AG04450 (cell line): ENCODE data around the gene ZCCHC24. TPM values are rescaled to one million over a fixed set of nuclear protein-coding genes. Genes with fewer than 3 reads are reported as not detected.

Experiments
- CTCF ChIA-PET: fragments of 300-600, 350-600 bp; formaldehyde crosslinking; extraction: SDS; loops from one replicate; lab custom pipeline; 2022; ENCODE audit warnings: antibody characterized with exemption, inconsistent platforms; lab: Charles Lee
- POLR2A ChIA-PET: fragments of 350-600 bp; formaldehyde crosslinking; extraction: SDS; loops from one replicate; lab custom pipeline; 2021; ENCODE audit warnings: antibody characterized with exemption, inconsistent platforms; lab: Yijun Ruan, JAX
- DNase-seq: peaks from one replicate; pipeline ENCODE4 v3.0.0-alpha.2; 2011; ENCODE audit warnings: low read depth, low spot score
- H3K27ac ChIP-seq: one replicate; pipeline ENCODE4 v1.5.1; 2012; ENCODE audit warnings: low read depth, low read length, control low read depth
- H3K27me3 ChIP-seq: one replicate; pipeline ENCODE4 v1.6.0; 2012; ENCODE audit warnings: low read length; ENCODE audit not compliant: control insufficient read depth, insufficient read depth
- H3K4me3 ChIP-seq: 2 replicates; pipeline ENCODE4 v1.5.1; 2011; ENCODE audit warnings: mild to moderate bottlenecking, low read depth, low read length, control low read depth
- H3K9me3 ChIP-seq: 2 replicates; pipeline ENCODE4 v1.5.1; 2012; ENCODE audit warnings: low read length; ENCODE audit not compliant: control insufficient read depth, insufficient read depth
- polyA plus RNA-seq: library from polyadenylated mRNA; depleted of rRNA; stranded (reverse); fragments of >200 nt; gene quantifications from 2 replicates; pipeline ENCODE4 v1.2.3, GENCODE V29; 2011
- TF ChIP-seq, protein P1 (sequence below): IDR thresholded peaks from 2 replicates; pipeline ENCODE4 v1.5.1; 2011; ENCODE audit warnings: low read depth, low read length, control low read depth, inconsistent platforms

ZCCHC24 gene
- polyA plus RNA-seq, 1 experiment: 37.4 TPM

DNA sequence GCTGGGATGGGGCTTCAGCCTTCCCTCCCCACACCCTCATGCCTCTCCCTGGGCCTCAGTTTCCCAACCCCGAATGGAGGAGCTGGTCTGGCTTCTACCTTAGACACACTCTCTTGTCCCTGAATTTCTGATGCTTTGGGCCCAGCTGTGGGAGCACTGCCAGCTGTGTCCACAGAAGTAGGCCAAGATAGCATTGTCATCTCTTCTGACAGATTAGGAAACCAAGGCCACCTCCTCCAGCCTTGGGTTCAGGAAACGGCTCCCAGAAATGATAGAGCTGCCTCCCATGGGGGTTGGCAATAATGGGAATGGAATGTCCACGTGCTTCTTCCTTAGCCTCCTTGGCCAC, 96.8 kb downstream of the ZCCHC24 start:
- ChIA-PET CTCF (interaction anchor here (1.5 to 2.1 kb wide), 2 partner anchors 25 to 52 kb away, joined by 3 to 9 read pairs; no protein-coding TSS in a partner anchor), POLR2A (no interaction called here)
- no peak for DNase-seq
- Histone ChIP-seq H3K4me3 (peak overlapping the region; percentile 79), H3K9me3 (no peaks in the 10 kb centered on the region; the same call in 1 of the 2 replicates), H3K27ac (peak overlapping the region; percentile 1), H3K27me3 (no peaks in the 10 kb centered on the region)
- TF ChIP-seq, protein P1, sequence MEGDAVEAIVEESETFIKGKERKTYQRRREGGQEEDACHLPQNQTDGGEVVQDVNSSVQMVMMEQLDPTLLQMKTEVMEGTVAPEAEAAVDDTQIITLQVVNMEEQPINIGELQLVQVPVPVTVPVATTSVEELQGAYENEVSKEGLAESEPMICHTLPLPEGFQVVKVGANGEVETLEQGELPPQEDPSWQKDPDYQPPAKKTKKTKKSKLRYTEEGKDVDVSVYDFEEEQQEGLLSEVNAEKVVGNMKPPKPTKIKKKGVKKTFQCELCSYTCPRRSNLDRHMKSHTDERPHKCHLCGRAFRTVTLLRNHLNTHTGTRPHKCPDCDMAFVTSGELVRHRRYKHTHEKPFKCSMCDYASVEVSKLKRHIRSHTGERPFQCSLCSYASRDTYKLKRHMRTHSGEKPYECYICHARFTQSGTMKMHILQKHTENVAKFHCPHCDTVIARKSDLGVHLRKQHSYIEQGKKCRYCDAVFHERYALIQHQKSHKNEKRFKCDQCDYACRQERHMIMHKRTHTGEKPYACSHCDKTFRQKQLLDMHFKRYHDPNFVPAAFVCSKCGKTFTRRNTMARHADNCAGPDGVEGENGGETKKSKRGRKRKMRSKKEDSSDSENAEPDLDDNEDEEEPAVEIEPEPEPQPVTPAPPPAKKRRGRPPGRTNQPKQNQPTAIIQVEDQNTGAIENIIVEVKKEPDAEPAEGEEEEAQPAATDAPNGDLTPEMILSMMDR: no peak

DNA sequence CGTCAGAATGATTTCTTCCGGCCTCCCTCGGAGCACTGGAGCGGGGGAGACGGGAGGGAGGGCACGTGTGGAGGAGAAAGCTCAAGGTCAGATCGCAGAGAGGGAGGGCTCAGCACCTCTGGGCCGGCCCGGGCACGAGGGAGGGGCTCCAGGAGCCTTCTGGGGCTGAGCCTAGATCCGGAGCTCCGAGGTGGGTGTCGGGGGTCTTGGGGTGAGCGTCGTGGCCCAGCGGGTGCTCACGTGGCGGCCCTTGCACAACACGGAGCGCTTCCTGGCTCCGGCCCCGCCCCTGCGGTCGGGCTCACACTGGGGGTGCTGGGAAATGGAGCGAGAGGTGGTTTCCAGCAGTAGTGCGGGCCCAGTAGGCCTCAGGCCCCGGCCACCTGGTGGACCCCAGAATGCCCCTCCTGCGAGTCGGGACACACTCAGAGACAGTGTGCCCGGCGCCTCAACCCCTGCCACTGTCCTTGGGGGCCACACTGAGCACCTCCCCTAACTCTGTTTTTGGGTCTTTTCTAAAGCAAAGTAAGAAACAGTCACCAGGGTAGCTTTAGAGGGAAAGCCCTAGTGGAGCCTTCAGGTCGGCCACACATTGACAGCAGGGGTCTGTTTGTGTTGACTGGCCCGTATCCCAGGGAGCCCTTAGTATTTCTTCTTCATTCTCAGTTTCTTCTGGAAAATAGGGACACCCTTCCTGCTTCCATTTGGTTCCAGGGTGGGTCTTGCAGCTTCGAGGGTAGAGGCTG, 97.4 kb downstream of the ZCCHC24 start:
- peak; percentile 27 for DNase-seq
- Histone ChIP-seq H3K9me3 (no peaks in the 10 kb centered on the region; the same call in 1 of the 2 replicates), H3K27ac (peak overlapping the region; percentile 87), H3K4me3 (peak overlapping the region; percentile 79), H3K27me3 (no peaks in the 10 kb centered on the region)
- TF ChIP-seq, protein P1: 0 out of 2 replicates have a peak, but pooled peaks have one; percentile 2
- CTCF ChIA-PET: interaction anchor here (1.5 to 2.1 kb wide), 2 partner anchors 26 to 53 kb away, joined by 3 to 9 read pairs; no protein-coding TSS in a partner anchor
- POLR2A ChIA-PET: interaction anchor here (0.6 to 2.1 kb wide), 7 partner anchors 11 to 120 kb away, joined by 3 to 7 read pairs (median 3); no protein-coding TSS in a partner anchor

GRCh38 chr10:79347226-79347893, 98.1 kb downstream of the ZCCHC24 start, which contains the start of gene PPIF:
Gene PPIF, plus strand, starts transcription at chr10:79347469. Its CDS starts 80 bp downstream, at chr10:79347549.
- TF ChIP-seq, protein P1: peak; percentile 86
- peak; percentile 55 for DNase-seq
- Histone ChIP-seq H3K27me3 (no peaks in the 10 kb centered on the region), H3K4me3 (peak within 1 kb of the TSS; percentile 79), H3K27ac (peak within 1 kb of the TSS; percentile 87), H3K9me3 (no peaks in the 10 kb centered on the region; the same call in 1 of the 2 replicates)
- POLR2A ChIA-PET: interaction anchor here (0.6 to 2.1 kb wide), 7 partner anchors 10 to 120 kb away, joined by 3 to 7 read pairs (median 3); no protein-coding TSS in a partner anchor
- CTCF ChIA-PET: interaction anchor here (0.8 to 3.5 kb wide), 8 partner anchors 11 to 53 kb away, joined by 3 to 14 read pairs (median 6); no protein-coding TSS in a partner anchor

DNA sequence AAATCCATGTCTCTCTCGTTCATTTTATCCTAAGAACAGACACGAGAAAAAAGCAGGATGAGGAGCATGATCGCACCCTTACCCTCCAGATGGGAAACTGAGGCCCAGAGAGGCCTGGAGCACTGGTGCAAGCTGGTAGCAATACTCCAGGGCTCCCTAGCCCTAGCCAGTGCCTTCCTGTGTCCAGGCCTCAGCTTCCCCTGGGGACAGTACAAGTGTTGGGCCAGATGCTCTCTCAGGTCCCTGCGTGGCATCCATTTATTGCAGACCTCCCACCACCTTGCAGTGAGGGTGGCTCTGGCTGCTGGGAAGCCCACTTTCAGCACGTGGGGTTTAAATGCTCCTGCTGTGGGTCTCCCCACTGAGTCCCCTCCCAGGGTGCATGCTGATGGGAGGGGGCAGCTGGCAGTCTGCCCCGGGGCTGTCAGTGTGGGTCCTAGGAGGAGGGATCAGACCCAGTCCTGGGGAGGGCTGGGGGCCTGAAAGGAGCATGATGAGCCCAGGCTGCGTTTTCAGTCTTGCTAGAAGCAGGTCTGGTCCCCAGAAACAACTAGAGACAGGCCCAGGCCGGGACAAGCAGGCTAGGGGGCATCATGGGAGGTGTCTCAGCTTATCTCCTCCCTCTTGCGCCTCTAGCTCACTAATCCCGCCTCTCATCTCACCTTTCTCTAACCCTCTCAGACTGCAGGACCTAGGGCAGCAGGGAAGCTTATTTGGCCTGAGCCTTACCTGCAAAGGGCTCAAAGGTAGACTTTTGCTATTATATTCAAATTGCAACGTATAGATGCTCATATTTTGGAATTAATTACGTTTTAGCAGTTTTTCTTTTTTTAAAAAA, 98.8 kb downstream of the ZCCHC24 start:
- ChIA-PET CTCF (interaction anchor here (0.6 to 3.5 kb wide), 7 partner anchors 9 to 27 kb away, joined by 3 to 14 read pairs (median 4); no protein-coding TSS in a partner anchor), POLR2A (interaction anchor here (0.6 to 2.1 kb wide), 3 partner anchors 10 to 268 kb away, joined by 3 to 4 read pairs (median 4); no protein-coding TSS in a partner anchor)
- no peak overlapping the region for H3K4me3 ChIP-seq
- no peak overlapping the region for H3K27ac ChIP-seq
- DNase-seq: no peak
- no peaks in the 10 kb centered on the region; the same call in 1 of the 2 replicates for H3K9me3 ChIP-seq
- no peaks in the 10 kb centered on the region for H3K27me3 ChIP-seq
- TF ChIP-seq, protein P1: no peak
